KG1 (cell line): ENCODE results near the gene SPOP.
"Not testable (repeated sequence)": the region's sequence is repeated elsewhere in the genome, so short reads cannot be mapped to it uniquely, and the experiment has no call there.

Experiments
- DNase-seq: peaks from one replicate; lab custom pipeline; 2025; lab: John Stamatoyannopoulos, UW

SPOP gene

DNA sequence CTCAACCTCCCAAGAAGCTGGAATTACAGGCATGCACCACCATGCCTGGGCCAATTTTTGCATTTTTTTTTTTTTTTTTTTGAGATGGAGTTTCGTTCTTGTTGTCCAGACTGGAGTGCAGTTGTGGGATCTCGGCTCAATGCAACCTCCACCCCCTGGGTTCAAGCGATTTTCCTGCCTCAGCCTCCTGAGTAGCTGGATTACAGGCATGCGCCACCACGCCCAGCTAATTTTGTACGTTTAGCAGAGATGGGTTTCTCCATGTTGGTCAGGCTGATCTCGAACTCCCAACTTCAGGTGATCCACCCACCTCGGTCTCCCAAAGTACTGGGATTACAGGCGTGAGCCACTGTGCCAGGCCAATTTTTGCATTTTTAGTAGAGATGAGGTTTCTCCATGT, 127.1 kb downstream of the SPOP start:
- DNase-seq, result not testable (repeated sequence)

DNA sequence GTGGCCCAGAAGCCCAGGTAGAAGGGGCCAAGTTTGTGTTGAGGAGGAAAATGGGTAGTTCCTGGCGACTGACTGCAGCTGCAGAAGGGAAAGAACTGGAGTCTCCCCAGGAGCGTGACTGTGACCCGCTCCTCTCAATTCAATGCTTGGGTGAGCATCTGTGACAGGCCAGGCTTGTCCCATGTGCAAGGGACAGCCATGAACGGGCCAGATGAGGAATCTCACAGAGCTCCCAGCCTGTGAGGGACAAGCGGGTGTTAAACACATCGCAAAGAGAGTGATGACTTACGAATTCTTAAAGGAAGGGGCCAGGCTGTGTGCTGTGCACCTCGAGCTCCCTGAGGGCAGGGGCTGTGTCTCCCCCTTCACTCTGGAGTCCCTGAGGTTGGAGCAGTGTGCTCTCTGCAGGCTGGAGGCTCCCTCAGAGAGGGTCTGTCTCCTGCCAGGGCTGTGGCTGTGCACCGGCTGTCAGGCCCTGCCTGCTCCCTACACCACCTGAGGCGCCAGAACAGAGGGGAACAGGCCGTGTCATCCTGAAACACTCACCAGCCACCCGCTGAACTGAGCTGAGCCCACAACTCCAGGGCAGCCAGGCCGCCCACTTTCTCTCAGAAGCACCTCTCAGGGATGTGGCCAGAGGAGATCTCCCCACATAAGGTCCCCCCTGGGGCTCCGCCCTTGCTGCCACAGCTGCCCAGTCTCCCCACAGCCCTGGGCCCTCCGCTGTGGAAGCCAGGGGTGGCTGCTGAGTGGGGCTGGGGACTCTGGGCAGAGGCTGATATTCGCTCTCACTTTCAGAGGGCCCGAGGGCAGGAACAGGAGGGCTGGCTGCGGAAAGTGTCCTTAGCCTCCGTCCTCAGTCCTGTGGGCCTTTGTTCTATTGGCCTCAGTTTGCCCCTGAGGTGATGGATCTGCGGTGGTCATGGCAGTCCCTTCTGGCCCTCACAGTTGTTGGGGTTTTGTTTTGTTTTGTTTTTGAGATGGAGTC, 127.9 kb downstream of the SPOP start:
- no peak for DNase-seq

DNA sequence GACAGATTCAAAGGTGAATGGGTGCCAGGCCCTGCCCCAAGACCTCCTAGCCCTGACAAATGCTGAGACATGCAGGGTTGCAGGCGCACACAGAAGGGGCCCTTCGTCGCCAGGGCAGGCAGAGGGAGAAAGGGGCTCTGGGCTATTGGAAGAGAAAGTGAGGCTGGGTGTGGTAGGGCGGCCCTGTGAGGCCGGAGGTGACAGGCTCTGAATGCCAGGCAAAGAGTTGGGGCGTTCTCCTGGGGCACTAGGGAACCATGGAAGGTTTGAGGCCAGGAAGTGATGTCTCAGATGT, 128.6 kb downstream of the SPOP start:
- DNase-seq, result no peak
